SK-N-SH (cell line): Measurements from ENCODE around the gene RGS7BP. TPM values are rescaled to one million over a fixed set of nuclear protein-coding genes. Genes with fewer than 3 reads are reported as not detected.

Source experiments
- CTCF ChIA-PET: fragments of 300-600, 350-600 bp; formaldehyde crosslinking; extraction: SDS; loops from one replicate; lab custom pipeline; 2021; lab: Yijun Ruan, JAX
- POLR2A ChIA-PET: fragments of 350-600 bp; sonication (Branson Sonifier 250); formaldehyde crosslinking; extraction: SDS; loops from one replicate; lab custom pipeline; 2020; ENCODE audit warnings: antibody characterized with exemption, inconsistent platforms; lab: Yijun Ruan, JAX
- DNase-seq: peaks from one replicate; pipeline ENCODE4 v3.0.0; 2012
- H2AFZ ChIP-seq: fragments of 200-600 bp; sonication (generic); 2 replicates; pipeline ENCODE4 v1.8.1; 2016; ENCODE audit warnings: antibody characterized with exemption, mild to moderate bottlenecking, low read depth
- H3F3A ChIP-seq: fragments of 200-600 bp; sonication (generic); replicated peaks from 2 replicates; pipeline ENCODE3; 2016; ENCODE audit warnings: antibody characterized with exemption, mild to moderate bottlenecking; ENCODE audit not compliant: insufficient read depth
- H3K27ac ChIP-seq, 2 experiments: fragments of 200-500 bp in 1 of 2; fragments of 200-600 bp in 1 of 2; sonication (Bioruptor generic) in 1 of 2; sonication (generic), shearing (Covaris generic) in 1 of 2; 2 replicates each; pipeline versions ENCODE4 v1.5.1 to v1.6.1; 2014 to 2016; ENCODE audit warnings: low read depth in 2 of 2, inconsistent platforms in 1 of 2, low read length in 1 of 2, mild to moderate bottlenecking in 1 of 2, mixed read lengths in 1 of 2
- H3K27me3 ChIP-seq: fragments of 200-600 bp; sonication (generic), shearing (Covaris generic); 2 replicates; pipeline ENCODE4 v1.6.1; 2016; ENCODE audit warnings: mixed run types; ENCODE audit not compliant: insufficient read depth
- H3K36me3 ChIP-seq, 2 experiments: fragments of 200-500 bp in 1 of 2; fragments of 200-600 bp in 1 of 2; sonication (Bioruptor generic) in 1 of 2; sonication (generic) in 1 of 2; replicated peaks in 1 of 2; 2 replicates each; pipeline versions ENCODE3 to v1.5.1; 2014 to 2016; ENCODE audit warnings: low read length in 1 of 2, mild to moderate bottlenecking in 1 of 2; ENCODE audit not compliant: insufficient read depth in 2 of 2, control insufficient read depth in 1 of 2
- H3K4me1 ChIP-seq, 2 experiments: fragments of 200-500 bp in 1 of 2; fragments of 200-600 bp in 1 of 2; sonication (Bioruptor generic) in 1 of 2; sonication (generic), shearing (Covaris generic) in 1 of 2; 2 replicates each; pipeline versions ENCODE4 v1.5.1 to v1.6.1; 2014 to 2016; ENCODE audit warnings: low read depth in 1 of 2, low read length in 1 of 2, mixed run types in 1 of 2; ENCODE audit not compliant: insufficient read depth in 2 of 2, control insufficient read depth in 1 of 2
- H3K4me2 ChIP-seq: fragments of 200-600 bp; sonication (generic), shearing (Covaris generic); 2 replicates; pipeline ENCODE4 v1.6.1; 2017; ENCODE audit warnings: mixed run types
- H3K4me3 ChIP-seq, 2 experiments: fragments of 200-500 bp in 1 of 2; fragments of 200-600 bp in 1 of 2; sonication (Bioruptor generic) in 1 of 2; sonication (generic), shearing (Covaris generic) in 1 of 2; 2 replicates each; pipeline versions ENCODE4 v1.5.1 to v1.8.1; 2014 to 2016; ENCODE audit warnings: low read depth in 2 of 2, inconsistent platforms in 1 of 2, low read length in 1 of 2, mild to moderate bottlenecking in 1 of 2, mixed read lengths in 1 of 2, moderate library complexity in 1 of 2
- H3K79me2 ChIP-seq: fragments of 200-600 bp; sonication (generic); 2 replicates; pipeline ENCODE4 v1.8.1; 2017; ENCODE audit warnings: mild to moderate bottlenecking; ENCODE audit not compliant: insufficient read depth
- H3K9ac ChIP-seq: fragments of 200-600 bp; sonication (generic); 2 replicates; pipeline ENCODE4 v1.6.1; 2017; ENCODE audit warnings: mixed run types
- H3K9me2 ChIP-seq: fragments of 200-600 bp; sonication (generic); 2 replicates; pipeline ENCODE4 v1.6.1; 2017; ENCODE audit warnings: mixed run types
- H3K9me3 ChIP-seq: fragments of 200-600 bp; sonication (generic); 2 replicates; pipeline ENCODE4 v1.6.1; 2017; ENCODE audit warnings: mixed run types, mild to moderate bottlenecking, moderate library complexity
- H4K20me1 ChIP-seq: fragments of 200-600 bp; sonication (generic); 2 replicates; pipeline ENCODE4 v1.6.1; 2017; ENCODE audit warnings: mild to moderate bottlenecking, mixed run types; ENCODE audit not compliant: insufficient read depth
- CHD2 ChIP-seq: fragments of 150-350 bp; IDR thresholded peaks from 2 replicates; pipeline ENCODE4 v1.6.1; 2018; ENCODE audit warnings: low read length; ENCODE audit not compliant: partially characterized antibody
- CTCF ChIP-seq: fragments of 200-600 bp; sonication (generic); IDR thresholded peaks from 2 replicates; pipeline ENCODE4 v1.6.1; 2017; ENCODE audit warnings: antibody characterized with exemption, mild to moderate bottlenecking, moderate library complexity
- EP300 ChIP-seq, 2 experiments: IDR thresholded peaks; 2 replicates each; pipeline versions ENCODE4 v1.4.0 to v1.6.1; 2012; ENCODE audit warnings: borderline replicate concordance in 1 of 2, low read depth in 1 of 2, low read length in 1 of 2
- EZH2phosphoT487 ChIP-seq: fragments of 200-600 bp; sonication (generic); IDR thresholded peaks from 2 replicates; pipeline ENCODE4 v1.6.1; 2017; ENCODE audit warnings: low read depth, mixed run types, mild to moderate bottlenecking, antibody characterized with exemption, moderate library complexity, borderline replicate concordance
- FOSL2 ChIP-seq: IDR thresholded peaks from 2 replicates; pipeline ENCODE4 v1.4.0; 2012; ENCODE audit warnings: low read depth, mild to moderate bottlenecking, moderate library complexity, borderline replicate concordance
- FOXM1 ChIP-seq: IDR thresholded peaks from 2 replicates; pipeline ENCODE4 v1.4.0; 2012; ENCODE audit warnings: low read depth, mild to moderate bottlenecking
- GABPA ChIP-seq: IDR thresholded peaks from 2 replicates; pipeline ENCODE4 v1.4.0; 2012; ENCODE audit warnings: low read depth, mild to moderate bottlenecking
- GATA2 ChIP-seq: sonication (generic); formaldehyde crosslinking; IDR thresholded peaks from 2 replicates; pipeline ENCODE4 v1.5.0; 2020; ENCODE audit warnings: mild to moderate bottlenecking, missing genetic modification reagents
- JUND ChIP-seq: IDR thresholded peaks from 2 replicates; pipeline ENCODE4 v1.4.0; 2012
- POLR2AphosphoS5 ChIP-seq: IDR thresholded peaks from 2 replicates; pipeline ENCODE4 v1.6.1; 2012; ENCODE audit warnings: low read depth, low read length
- RAD21 ChIP-seq: IDR thresholded peaks from 2 replicates; pipeline ENCODE4 v1.6.1; 2012; ENCODE audit warnings: mild to moderate bottlenecking, low read length
- RCOR1 ChIP-seq: fragments of 150-350 bp; IDR thresholded peaks from 2 replicates; pipeline ENCODE4 v1.6.1; 2017; ENCODE audit warnings: antibody characterized with exemption, low read length
- RFX5 ChIP-seq: IDR thresholded peaks from 2 replicates; pipeline ENCODE4 v1.6.1; 2012; ENCODE audit warnings: mild to moderate bottlenecking, improper control_type of control experiment, low read length
- SMC3 ChIP-seq: IDR thresholded peaks from 2 replicates; pipeline ENCODE4 v1.6.1; 2012; ENCODE audit warnings: low read depth, low read length, improper control_type of control experiment
- TCF12 ChIP-seq: IDR thresholded peaks from 2 replicates; pipeline ENCODE4 v1.4.0; 2012
- WGBS: methylation state at CpG from one replicate; pipeline ENCODE4 v1.1.6; 2017; ENCODE audit warnings: low lambda C conversion rate; 5-methylcytosine and 5-hydroxymethylcytosine counted together
- polyA plus RNA-seq, 3 experiments: library from polyadenylated mRNA; depleted of rRNA; stranded (reverse); fragments of >200 nt; gene quantifications; 2 replicates each; pipeline ENCODE4 v1.2.3, GENCODE V29; 2012
- TF ChIP-seq, protein P1 (sequence below): IDR thresholded peaks from 2 replicates; pipeline ENCODE4; 2012

Gene RGS7BP
- polyA plus RNA-seq, 1 of the 3 experiments (the other 2 are of a cell fraction), result not detected

- no peaks in the 10 kb centered on the region for H3K79me2 ChIP-seq
- no peak overlapping the region for H3K4me2 ChIP-seq
- POLR2A ChIA-PET, result no interaction called here
- H3K4me3 ChIP-seq, result no peak overlapping the region; a peak in 1 of 4 replicates
- H3K36me3 ChIP-seq, result no peaks in the 10 kb centered on the region
- H2AFZ ChIP-seq, result no peak overlapping the region
- no peaks in the 10 kb centered on the region for H3F3A ChIP-seq
- TF ChIP-seq RFX5, result no peak
- TF ChIP-seq FOSL2, result no peak
- no peak for TF ChIP-seq RCOR1
- TF ChIP-seq CTCF, result peak; percentile 88
- TF ChIP-seq SMC3, result peak; percentile 49
- peak; percentile 80 for TF ChIP-seq RAD21
- H3K9me3 ChIP-seq, result no peaks in the 10 kb centered on the region
- no peak overlapping the region for H3K9ac ChIP-seq
- 0% methylated on average over 1 of the region's 1 CpG for WGBS
- H3K27me3 ChIP-seq, result peaks cover 14% of the 10 kb centered on the region; the same call in 1 of the 2 replicates
- no peak overlapping the region for H3K27ac ChIP-seq
- no peaks in the 10 kb centered on the region for H3K9me2 ChIP-seq
- DNase-seq, result peak; percentile 8
- no peaks in the 10 kb centered on the region; a peak in 1 of 4 replicates for H3K4me1 ChIP-seq
- no peaks in the 10 kb centered on the region for H4K20me1 ChIP-seq
- CTCF ChIA-PET, result interaction anchor here (0.6 to 6.8 kb wide), 29 partner anchors 10 to 848 kb away, joined by 3 to 75 read pairs (median 4); partner anchors contain the start of gene ADAMTS6
Observed at GRCh38 chr5:64634997-64635686, 129.3 kb downstream of the RGS7BP start.

DNA sequence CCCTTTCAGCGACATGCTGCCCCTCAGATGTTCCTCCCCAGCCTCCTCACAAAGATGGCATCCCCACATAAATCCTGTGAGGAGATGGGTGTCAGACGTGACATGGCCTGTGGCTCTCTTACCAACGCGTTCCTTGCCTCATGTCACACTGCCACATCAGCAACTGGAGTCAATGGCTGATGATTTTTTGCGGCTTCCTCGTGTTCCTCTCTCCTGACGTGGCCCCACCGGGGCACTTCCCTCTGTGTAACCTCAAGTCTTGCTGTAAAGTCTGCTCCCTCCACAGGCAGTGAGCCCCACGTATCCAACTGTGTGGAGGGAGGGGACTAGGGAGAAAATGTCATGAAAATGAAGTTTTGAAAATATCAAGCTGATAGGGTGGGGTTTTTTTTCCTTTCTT is 131.3 kb downstream of the RGS7BP start:
- 0 out of 2 replicates have a peak overlapping the region, but pooled peaks have one; percentile 58 for H2AFZ ChIP-seq
- no peaks in the 10 kb centered on the region for H3F3A ChIP-seq
- no peaks in the 10 kb centered on the region for H3K36me3 ChIP-seq
- no peak overlapping the region for H3K4me2 ChIP-seq
- no peak for DNase-seq
- POLR2A ChIA-PET, result no interaction called here
- H3K4me3 ChIP-seq, result no peak overlapping the region
- no peaks in the 10 kb centered on the region for H3K27me3 ChIP-seq
- 30% methylated on average over 9 of the region's 9 CpGs for WGBS
- H3K9ac ChIP-seq, result no peak overlapping the region
- TF ChIP-seq RFX5 (no peak), EZH2phosphoT487 (no peak), EP300 (IDR thresholded peaks at IDR 0.05; ENCODE audit: borderline replicate concordance in 1 of 2, low read depth in 1 of 2, low read length in 1 of 2) (no peak), GATA2 (CRISPR knock-in tag) (no peak), POLR2AphosphoS5 (no peak), FOXM1 (no peak), GABPA (no peak), CHD2 (no peak), JUND (no peak), TCF12 (no peak)
- TF ChIP-seq, protein P1, sequence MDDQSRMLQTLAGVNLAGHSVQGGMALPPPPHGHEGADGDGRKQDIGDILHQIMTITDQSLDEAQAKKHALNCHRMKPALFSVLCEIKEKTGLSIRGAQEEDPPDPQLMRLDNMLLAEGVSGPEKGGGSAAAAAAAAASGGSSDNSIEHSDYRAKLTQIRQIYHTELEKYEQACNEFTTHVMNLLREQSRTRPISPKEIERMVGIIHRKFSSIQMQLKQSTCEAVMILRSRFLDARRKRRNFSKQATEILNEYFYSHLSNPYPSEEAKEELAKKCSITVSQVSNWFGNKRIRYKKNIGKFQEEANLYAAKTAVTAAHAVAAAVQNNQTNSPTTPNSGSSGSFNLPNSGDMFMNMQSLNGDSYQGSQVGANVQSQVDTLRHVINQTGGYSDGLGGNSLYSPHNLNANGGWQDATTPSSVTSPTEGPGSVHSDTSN, result no peak
- no peaks in the 10 kb centered on the region for H3K79me2 ChIP-seq
- CTCF ChIA-PET, result interaction anchor here (0.9 to 4.2 kb wide), 5 partner anchors 16 to 846 kb away, joined by 3 to 15 read pairs (median 7); no protein-coding TSS in a partner anchor
- no peaks in the 10 kb centered on the region; a peak in 1 of 4 replicates for H3K4me1 ChIP-seq
- H4K20me1 ChIP-seq, result no peaks in the 10 kb centered on the region
- H3K9me2 ChIP-seq, result no peaks in the 10 kb centered on the region
- no peaks in the 10 kb centered on the region for H3K9me3 ChIP-seq
- H3K27ac ChIP-seq, result no peak overlapping the region
